Muscle layer of colon (tissue), 2 donors: Measurements from ENCODE around the gene MYH14.

ENCODE experiments used
- H3K27ac ChIP-seq: one replicate; pipeline ENCODE4 v1.7.0; 2013; ENCODE audit warnings: low read depth, mild to moderate bottlenecking, low read length, moderate library complexity
- H3K27me3 ChIP-seq, 2 donors: one replicate each; pipeline ENCODE4 v1.7.0; 2013; ENCODE audit warnings: low read length in 2 of 2, mild to moderate bottlenecking in 2 of 2; ENCODE audit not compliant: insufficient read depth in 2 of 2, control insufficient read depth in 1 of 2
- H3K36me3 ChIP-seq: one replicate; pipeline ENCODE4 v1.7.0; 2013; ENCODE audit warnings: mild to moderate bottlenecking, low read length; ENCODE audit not compliant: insufficient read depth
- H3K4me1 ChIP-seq: one replicate; pipeline ENCODE4 v1.7.0; 2013; ENCODE audit warnings: mild to moderate bottlenecking, low read length; ENCODE audit not compliant: insufficient read depth
- H3K4me3 ChIP-seq, 2 donors: one replicate each; pipeline ENCODE4 v1.7.0; 2013; ENCODE audit warnings: low read length in 2 of 2, low read depth in 1 of 2, mild to moderate bottlenecking in 1 of 2, moderate library complexity in 1 of 2
- H3K9ac ChIP-seq: one replicate; pipeline ENCODE4 v1.7.0; 2013; ENCODE audit warnings: low read length
- H3K9me3 ChIP-seq: one replicate; pipeline ENCODE4 v1.7.0; 2013; ENCODE audit warnings: mild to moderate bottlenecking, low read length
- donor health status: abdominal sarcoma.
- donor health status: Adenocarcinoma of cecum.

MYH14 gene

DNA sequence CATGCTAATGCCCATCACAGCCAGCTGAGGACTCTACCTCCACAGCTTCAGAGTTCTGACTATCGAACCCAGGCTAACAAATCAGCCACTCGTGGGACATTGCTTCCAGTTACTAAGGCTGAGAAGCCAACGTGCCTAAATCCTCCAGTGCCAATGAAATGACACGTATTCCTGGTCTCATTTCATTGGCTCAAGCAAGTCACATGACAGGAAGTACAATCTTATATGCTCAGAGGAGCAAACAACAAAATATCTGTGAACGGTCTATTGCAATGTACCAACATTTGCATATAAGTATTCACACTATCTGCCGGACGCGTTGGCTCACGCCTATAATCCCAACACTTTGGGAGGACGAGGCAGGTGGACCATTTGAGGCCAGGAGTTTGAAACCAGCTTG, 27.5 kb upstream of the MYH14 start:
- H3K4me1 ChIP-seq: no peaks in the 10 kb centered on the region
- no peak overlapping the region for H3K9ac ChIP-seq
- H3K27me3 ChIP-seq: peaks cover 0 to 6% of the 10 kb centered on the region in 2 donors
- no peak overlapping the region for H3K4me3 ChIP-seq
- H3K9me3 ChIP-seq: no peaks in the 10 kb centered on the region
- no peak overlapping the region for H3K27ac ChIP-seq
- H3K36me3 ChIP-seq: no peaks in the 10 kb centered on the region

DNA sequence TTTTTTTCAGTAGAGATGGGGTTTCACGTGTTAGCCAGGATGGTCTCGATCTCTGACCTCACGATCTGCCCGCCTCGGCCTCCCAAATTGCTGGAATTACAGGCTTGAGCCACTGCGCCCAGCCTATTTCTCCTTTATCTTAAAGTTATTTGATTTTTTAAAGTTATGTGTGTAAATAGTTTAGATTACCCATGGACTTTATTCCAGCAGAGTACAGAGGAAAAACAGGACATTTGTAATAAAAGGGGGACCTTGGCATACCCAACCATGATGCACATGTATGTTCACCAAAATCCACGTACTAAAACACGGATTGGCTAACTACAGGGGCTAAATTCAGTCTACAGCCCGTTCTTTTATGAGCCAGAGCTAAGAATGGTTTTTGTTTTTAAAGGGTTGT, 26.6 kb upstream of the MYH14 start:
- Histone ChIP-seq H3K4me1 (no peaks in the 10 kb centered on the region), H3K27me3 (peaks cover 0 to 6% of the 10 kb centered on the region in 2 donors), H3K36me3 (no peaks in the 10 kb centered on the region), H3K9ac (no peak overlapping the region), H3K4me3 (no peak overlapping the region), H3K27ac (no peak overlapping the region), H3K9me3 (no peaks in the 10 kb centered on the region)

DNA sequence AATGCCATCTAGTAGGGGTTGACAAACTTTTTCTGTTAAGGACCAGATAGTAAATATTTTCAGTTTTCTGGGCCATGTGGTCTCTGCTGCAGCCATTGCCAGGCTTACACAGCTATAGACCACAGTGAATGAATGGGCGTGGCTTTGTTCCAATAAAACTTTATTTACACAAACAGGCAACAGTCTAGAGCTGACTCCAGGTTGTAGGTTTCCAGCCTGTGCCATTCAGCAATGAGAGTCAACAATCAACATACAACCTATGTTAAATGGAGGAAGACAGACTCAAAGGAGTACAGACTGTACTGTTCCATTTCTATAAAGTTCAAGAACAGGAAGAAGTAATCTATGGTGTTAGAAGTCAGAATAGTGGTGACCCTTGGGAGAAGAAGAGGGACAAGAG, 25.1 kb upstream of the MYH14 start:
- peaks cover 0 to 6% of the 10 kb centered on the region in 2 donors for H3K27me3 ChIP-seq
- H3K9me3 ChIP-seq: no peaks in the 10 kb centered on the region
- H3K36me3 ChIP-seq: no peaks in the 10 kb centered on the region
- no peaks in the 10 kb centered on the region for H3K4me1 ChIP-seq
- H3K9ac ChIP-seq: no peak overlapping the region
- H3K4me3 ChIP-seq: no peak overlapping the region
- no peak overlapping the region for H3K27ac ChIP-seq

DNA sequence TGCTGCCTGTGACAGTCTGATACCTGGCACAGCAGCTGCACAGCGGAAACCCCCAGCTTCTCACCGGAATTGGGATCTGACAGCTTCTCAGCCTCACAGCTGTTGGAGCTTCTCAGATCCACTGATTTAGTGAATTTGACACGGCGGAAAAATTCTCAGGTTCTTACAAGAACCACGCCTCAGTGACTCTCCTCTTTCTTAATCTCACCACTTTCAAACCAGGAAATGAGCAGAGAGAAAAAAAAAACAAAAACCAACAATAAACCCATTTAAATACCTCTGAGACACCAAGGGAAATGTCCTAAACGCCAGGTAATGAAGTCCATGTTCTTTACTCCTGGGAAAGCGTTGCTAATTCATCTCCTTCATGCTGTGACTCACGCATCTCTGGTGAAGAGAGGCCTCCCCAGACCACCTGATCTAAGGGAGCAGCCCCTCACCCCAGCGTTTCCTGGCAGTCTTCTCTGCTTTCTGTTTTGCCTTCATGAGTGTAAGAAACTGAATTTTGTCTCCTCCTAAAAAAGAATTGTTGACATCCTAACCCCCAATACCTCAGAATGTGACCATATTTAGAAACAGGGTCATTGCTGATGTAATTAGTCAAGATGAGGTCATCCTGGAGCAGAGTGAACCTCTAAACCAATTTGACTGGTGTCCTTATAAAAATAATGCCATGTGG, 24.4 kb upstream of the MYH14 start:
- H3K9ac ChIP-seq: no peak overlapping the region
- H3K27ac ChIP-seq: no peak overlapping the region
- H3K9me3 ChIP-seq: no peaks in the 10 kb centered on the region
- H3K4me3 ChIP-seq: no peak overlapping the region
- H3K36me3 ChIP-seq: no peaks in the 10 kb centered on the region
- peaks cover 0 to 4% of the 10 kb centered on the region in 2 donors for H3K27me3 ChIP-seq
- no peaks in the 10 kb centered on the region for H3K4me1 ChIP-seq

DNA sequence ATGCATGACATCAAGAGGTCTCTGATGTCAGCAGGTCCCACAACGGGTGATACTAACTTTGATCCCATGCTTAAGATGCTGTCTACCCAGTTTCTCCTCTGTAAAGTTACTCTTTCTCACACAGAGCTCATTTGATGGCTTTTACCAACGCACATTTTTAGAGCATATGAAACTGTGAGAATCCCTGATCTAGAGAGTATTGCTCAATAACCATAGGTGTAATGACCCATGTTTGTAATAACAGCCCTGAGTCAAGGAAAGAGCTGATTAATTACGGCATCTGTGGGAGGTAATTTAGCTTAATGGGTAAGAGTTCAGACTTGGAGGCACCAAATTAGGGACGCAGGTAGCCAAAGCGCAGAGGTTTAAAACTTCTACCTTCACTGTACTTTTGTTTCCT, 22.3 kb upstream of the MYH14 start:
- Histone ChIP-seq H3K9me3 (no peaks in the 10 kb centered on the region), H3K9ac (no peak overlapping the region), H3K36me3 (no peaks in the 10 kb centered on the region), H3K27me3 (no peaks in the 10 kb centered on the region), H3K4me1 (no peaks in the 10 kb centered on the region), H3K4me3 (no peak overlapping the region), H3K27ac (no peak overlapping the region)

DNA sequence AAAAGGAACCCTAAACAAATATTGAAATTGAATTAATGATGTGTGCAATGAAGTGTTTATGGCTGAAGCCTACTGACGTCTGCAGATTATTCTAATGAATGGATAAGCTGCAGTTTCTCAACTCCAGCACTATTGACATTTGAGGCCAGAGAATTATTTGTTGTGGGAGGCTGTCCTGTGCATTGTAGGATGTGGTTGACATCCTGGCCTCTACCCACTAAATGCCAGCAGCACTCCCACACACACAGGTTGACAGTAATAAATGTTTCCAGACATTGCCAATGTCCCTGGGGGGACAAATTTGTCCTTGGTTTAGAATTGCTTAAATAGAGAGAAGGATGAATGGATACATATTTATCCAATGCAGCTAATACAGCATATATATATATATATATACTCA, 19.2 kb upstream of the MYH14 start:
- Histone ChIP-seq H3K4me3 (no peak overlapping the region), H3K27me3 (no peaks in the 10 kb centered on the region), H3K4me1 (no peaks in the 10 kb centered on the region), H3K9me3 (no peaks in the 10 kb centered on the region), H3K27ac (no peak overlapping the region), H3K36me3 (no peaks in the 10 kb centered on the region), H3K9ac (no peak overlapping the region)

DNA sequence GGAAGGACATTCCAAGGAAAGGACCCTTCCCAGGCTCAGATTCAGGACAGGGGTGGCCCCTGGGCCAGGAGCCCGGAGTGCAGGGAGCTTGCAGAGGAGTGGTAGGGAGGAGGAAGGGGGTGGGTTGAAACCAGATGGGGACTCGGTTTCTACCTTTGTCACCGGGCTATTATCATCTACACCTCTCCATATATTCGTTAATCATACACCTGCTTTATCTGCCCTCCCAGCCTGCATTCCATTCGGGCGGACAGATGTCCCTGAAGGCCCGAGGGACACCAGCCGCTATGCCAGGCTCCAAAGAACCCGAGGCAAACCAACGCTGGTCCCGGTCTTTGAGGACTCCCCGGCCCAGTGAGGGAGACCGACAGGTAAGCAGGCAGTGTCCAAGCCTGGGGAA, 15.5 kb upstream of the MYH14 start:
- Histone ChIP-seq H3K27ac (no peak overlapping the region), H3K36me3 (no peaks in the 10 kb centered on the region), H3K9me3 (no peaks in the 10 kb centered on the region), H3K9ac (no peak overlapping the region), H3K4me1 (no peaks in the 10 kb centered on the region), H3K27me3 (no peaks in the 10 kb centered on the region), H3K4me3 (no peak overlapping the region)

DNA sequence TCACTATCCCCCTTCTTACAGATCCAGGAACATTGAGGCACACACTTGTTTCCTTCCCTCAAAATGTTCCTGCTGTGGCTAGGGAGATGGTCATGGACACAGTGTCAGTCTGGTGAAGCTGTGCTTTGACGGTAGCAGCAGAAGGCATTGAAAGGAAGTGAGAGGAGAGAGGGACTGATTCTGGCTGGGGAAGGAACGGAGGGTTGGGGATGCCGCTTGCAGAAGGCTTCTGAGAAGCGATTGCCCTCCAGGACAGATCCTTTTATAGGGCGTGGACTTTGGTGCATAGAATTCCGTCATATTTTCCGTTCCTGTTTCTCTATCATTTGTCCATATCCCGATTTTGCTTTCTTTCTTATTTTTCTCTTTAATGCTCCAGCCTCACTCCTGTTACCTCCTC, 14.1 kb upstream of the MYH14 start:
- Histone ChIP-seq H3K4me1 (no peaks in the 10 kb centered on the region), H3K36me3 (no peaks in the 10 kb centered on the region), H3K9ac (no peak overlapping the region), H3K27ac (no peak overlapping the region), H3K27me3 (no peaks in the 10 kb centered on the region), H3K9me3 (no peaks in the 10 kb centered on the region), H3K4me3 (no peak overlapping the region)

DNA sequence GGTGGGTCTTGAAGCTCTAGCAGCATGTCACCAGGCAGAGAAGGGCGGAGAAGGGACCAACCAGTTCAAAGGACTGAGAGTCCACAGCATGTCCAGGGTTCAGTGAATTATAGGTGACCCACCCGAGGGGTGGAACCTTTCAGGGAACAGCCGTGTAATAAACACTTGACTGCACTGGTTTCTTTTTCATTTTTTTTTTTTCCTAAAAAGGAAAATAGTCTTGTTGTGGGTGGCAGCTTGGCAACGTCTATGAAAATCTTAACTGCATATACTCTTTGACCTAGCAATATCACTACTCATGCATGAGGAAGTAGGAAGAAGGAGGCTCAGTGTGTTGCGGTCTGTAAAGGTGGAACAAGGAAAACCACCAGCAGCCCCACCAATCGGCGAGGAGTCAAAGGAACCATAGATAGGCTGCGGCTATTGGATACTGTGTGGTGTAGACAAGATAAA, 13.0 kb upstream of the MYH14 start:
- Histone ChIP-seq H3K9ac (no peak overlapping the region), H3K9me3 (no peaks in the 10 kb centered on the region), H3K27ac (no peak overlapping the region), H3K4me3 (no peak overlapping the region), H3K36me3 (no peaks in the 10 kb centered on the region), H3K27me3 (peaks cover 0 to 4% of the 10 kb centered on the region in 2 donors), H3K4me1 (no peaks in the 10 kb centered on the region)

DNA sequence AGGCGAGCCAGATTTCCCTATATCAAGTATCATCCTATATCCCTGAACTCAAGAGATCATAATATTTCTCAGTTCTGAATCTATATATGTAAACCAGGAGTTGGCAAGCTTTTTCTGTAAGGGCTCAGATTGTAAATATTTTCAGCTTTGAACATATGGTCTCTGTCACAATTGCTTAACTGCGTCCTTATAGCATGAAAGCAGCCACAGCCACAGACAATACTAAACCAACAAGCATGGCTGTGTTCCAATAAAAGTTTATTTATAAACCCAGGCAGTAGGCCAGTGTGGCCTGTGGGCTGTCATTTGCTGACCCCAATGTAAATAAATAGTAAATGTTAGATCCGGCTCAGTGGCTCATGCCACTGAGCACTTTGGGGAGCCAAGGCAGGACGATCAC, 12.2 kb upstream of the MYH14 start:
- peaks cover 0 to 6% of the 10 kb centered on the region in 2 donors for H3K27me3 ChIP-seq
- H3K4me1 ChIP-seq: no peaks in the 10 kb centered on the region
- no peak overlapping the region for H3K4me3 ChIP-seq
- H3K9me3 ChIP-seq: no peaks in the 10 kb centered on the region
- H3K27ac ChIP-seq: no peak overlapping the region
- no peak overlapping the region for H3K9ac ChIP-seq
- no peaks in the 10 kb centered on the region for H3K36me3 ChIP-seq

DNA sequence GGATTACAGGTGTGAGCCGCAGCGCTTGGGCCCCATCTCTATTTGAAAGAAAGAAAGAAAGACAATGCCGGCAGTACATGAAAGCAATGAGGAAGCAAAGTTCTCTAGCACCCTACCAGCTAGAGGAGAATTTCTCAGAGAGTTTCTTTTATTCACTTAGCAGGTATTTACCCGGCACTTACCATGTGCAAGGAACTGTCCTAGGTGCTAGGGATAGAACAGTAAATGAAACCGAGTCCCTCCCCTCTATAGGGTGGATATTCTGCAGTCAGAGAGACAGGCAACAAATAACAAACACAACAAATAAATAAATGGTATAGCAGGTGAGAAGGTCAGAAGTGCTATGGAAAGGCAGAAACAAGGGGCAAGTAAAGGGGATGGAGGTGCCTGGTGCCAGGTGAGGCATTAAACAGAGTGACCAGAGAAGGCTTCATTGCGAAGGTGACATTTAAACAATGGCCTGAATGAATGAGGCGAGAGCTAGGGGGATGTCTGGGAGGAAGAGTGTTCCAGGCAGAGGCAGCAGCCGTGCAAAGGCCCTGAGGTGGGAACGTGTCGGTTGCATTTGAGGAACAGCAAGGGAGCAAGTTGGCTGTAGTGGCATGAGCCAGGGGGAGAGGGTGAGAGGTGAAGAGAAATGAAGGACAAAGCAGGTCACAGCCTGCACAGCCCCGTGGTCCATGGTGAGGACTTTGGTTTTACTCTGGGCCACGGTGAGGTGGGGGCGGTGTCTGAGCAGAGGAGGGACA, 10.8 kb upstream of the MYH14 start:
- Histone ChIP-seq H3K9ac (no peak overlapping the region), H3K4me3 (no peak overlapping the region), H3K9me3 (no peaks in the 10 kb centered on the region), H3K27ac (no peak overlapping the region), H3K36me3 (no peaks in the 10 kb centered on the region), H3K27me3 (peaks cover 0 to 15% of the 10 kb centered on the region in 2 donors), H3K4me1 (no peaks in the 10 kb centered on the region)

DNA sequence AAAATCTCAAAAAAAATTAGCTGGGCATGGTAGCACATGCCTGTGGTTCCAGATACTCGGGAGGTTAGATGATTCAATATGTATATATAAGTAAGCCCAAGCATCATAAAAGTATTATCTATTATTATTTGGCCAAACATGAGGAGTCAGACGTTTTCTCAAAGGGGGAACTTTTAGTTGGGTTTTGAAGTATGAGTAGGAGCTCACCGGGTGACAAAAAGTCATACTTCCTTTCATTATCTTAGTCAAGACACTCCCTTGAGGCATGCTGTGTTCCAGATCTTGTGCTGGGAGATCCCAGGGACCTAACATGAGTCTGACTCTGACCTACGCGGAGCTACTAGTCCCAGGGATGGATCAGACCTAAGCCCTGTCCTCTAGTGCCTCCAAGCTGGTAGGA, 8.2 kb upstream of the MYH14 start:
- H3K9ac ChIP-seq: no peak overlapping the region
- H3K27me3 ChIP-seq: peaks cover 0 to 15% of the 10 kb centered on the region in 2 donors
- no peak overlapping the region for H3K4me3 ChIP-seq
- H3K27ac ChIP-seq: no peak overlapping the region
- no peaks in the 10 kb centered on the region for H3K4me1 ChIP-seq
- no peaks in the 10 kb centered on the region for H3K36me3 ChIP-seq
- no peaks in the 10 kb centered on the region for H3K9me3 ChIP-seq
